AG10803 (cell line): ENCODE data around the gene TBRG4.

Experiments used
- DNase-seq: peaks from one replicate; pipeline ENCODE4 v3.0.0; 2010; ENCODE audit warnings: low read depth
- H3K4me3 ChIP-seq: 2 replicates; pipeline ENCODE4 v1.5.1; 2011; ENCODE audit warnings: mild to moderate bottlenecking, low read length, control low read depth
- TF ChIP-seq, protein P1 (sequence below): conservative IDR thresholded peaks from 2 replicates; pipeline ENCODE4 v1.5.1; 2011; ENCODE audit warnings: mild to moderate bottlenecking, low read length, control low read depth, inconsistent platforms

TBRG4 gene

DNA sequence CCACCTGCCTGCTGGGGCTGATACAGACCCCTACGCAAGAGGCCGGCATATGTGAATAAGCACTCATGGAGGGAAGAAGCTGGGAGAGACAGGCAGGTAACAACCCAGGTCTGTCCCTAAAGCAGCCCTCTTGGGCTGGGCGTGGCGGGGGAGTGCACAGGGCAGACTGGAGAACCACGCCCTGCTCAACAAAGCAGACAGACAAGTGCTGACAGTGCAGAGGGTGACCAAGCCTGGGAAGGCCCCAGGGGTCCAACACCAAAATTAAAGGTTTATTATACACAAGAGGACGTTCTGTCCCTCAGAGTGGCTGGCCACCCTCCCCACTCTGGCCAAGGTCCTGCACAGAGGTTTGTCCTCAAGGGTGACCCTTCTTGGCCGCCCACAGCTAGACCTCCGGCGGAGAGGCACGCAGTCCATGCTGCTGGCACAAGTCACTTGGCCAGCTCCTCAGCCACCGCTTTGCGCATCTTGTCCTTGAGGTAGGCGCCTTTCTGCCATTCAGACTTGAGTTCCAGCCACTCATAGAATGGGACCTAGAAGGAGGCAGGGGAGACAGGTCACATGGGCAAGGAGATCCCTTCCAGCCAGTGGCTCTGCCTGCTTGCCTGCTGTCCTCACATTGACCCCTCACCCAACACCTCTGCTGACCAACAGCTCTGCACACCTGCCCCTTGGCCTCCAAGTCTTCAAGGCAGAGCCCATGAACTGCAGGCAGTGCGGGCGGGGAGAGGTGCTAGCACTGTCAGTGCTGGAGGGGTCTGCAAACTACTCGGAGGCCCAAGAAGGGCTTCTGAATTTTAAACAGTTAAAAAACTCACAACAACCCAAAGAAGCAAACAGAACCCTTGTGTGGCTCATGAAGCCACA is 11.4 kb downstream of the TBRG4 start:
- DNase-seq = no peak
- TF ChIP-seq, protein P1, sequence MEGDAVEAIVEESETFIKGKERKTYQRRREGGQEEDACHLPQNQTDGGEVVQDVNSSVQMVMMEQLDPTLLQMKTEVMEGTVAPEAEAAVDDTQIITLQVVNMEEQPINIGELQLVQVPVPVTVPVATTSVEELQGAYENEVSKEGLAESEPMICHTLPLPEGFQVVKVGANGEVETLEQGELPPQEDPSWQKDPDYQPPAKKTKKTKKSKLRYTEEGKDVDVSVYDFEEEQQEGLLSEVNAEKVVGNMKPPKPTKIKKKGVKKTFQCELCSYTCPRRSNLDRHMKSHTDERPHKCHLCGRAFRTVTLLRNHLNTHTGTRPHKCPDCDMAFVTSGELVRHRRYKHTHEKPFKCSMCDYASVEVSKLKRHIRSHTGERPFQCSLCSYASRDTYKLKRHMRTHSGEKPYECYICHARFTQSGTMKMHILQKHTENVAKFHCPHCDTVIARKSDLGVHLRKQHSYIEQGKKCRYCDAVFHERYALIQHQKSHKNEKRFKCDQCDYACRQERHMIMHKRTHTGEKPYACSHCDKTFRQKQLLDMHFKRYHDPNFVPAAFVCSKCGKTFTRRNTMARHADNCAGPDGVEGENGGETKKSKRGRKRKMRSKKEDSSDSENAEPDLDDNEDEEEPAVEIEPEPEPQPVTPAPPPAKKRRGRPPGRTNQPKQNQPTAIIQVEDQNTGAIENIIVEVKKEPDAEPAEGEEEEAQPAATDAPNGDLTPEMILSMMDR = no peak
- H3K4me3 ChIP-seq = no peak overlapping the region

DNA sequence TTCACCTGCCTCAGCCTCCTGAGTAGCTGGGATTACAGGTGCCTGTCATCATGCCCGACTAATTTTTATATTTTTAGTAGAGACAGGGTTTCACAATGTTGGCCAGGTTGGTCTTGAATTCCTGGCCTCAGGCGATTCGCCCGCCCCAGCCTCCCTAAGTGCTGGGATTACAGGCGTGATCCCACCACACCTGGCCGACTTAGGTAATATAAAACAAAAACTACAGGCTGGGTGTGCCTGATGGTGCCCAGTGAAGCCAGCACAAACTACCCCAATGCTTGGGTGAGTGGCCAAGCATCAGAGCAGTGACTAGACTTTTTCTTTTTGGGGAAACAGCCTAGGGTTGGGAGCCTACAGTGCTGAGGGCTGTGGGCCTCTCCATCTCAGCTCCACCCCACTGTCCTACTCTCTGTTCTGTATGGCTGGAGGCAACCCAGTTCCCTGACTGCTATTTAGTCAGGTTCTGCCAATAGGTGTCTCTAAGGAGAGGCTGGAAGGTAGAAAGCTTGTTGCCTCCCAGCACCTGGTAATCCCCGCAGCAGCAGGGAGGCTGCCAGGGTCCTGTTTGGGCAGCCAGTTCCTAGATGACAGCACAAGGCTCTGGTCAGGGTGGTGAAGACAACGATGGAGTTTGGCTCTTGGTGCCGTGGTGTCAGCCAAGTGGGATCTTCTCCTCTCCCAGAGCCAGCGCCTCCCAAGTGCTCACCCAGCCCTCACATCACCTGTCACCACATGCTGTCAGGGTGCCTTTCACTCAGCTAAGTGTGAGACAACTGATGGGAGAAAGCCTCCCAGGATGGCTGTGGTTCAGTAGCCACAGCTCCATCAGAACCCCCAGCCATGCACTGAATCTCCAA is 12.3 kb downstream of the TBRG4 start:
- no peak for DNase-seq
- no peak overlapping the region for H3K4me3 ChIP-seq
- TF ChIP-seq, protein P1 = no peak

DNA sequence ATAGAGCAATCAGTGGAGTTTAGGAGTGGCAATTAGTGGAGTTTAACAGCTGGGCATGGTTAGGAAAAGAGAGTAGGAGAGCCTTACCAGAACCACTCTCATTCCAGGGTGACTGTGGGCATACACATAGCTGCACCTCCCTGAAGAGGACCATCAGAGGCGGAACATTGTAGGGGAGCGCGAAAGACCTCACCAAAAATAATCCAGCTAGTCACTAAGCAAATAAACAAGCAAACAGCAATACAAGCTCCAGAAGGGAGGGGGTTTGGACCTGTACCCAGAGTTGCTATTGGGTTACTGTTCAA is 18.6 kb downstream of the TBRG4 start:
- DNase-seq = no peak
- TF ChIP-seq, protein P1 = no peak
- H3K4me3 ChIP-seq = no peak overlapping the region

DNA sequence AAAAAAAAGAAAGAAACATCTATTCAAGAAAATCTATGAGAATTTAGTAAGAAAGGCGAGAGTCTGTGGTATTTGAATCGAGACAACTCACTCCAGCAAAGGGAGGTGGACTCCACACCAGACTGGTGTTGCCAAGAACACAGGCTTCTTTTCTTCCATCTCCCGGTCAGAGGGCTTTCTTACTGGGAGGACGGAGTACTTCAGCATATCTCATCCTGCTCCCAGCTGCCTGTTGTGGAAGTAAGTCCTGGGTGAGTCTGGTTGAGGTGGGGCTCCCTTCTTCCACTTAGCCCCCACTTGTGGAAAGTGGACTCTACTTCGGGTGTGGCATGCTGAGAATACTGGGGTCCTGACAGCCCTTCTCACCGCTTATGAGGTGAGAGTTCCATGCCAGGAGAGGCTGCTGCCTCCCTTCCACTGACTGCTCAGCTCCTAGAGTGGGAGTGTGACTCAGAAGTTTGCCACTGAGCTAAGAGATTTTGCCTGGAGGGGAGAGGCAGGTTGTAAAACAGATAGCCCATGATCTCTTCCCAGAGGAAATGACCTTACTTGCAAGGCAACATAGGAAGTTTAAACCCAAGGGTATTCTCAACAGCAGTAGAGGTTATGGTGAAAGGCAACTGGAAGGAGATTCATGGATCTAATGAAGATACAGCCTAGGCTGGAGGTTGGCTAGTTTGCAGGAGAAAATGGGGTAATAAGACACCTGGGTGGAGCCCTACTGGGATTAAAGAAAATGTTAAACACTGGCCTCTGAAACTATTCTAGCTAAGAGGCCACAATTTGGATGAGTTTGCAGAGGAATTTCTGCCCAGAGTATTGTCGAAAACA is 19.2 kb downstream of the TBRG4 start:
- no peak overlapping the region for H3K4me3 ChIP-seq
- TF ChIP-seq, protein P1 = no peak
- no peak for DNase-seq

DNA sequence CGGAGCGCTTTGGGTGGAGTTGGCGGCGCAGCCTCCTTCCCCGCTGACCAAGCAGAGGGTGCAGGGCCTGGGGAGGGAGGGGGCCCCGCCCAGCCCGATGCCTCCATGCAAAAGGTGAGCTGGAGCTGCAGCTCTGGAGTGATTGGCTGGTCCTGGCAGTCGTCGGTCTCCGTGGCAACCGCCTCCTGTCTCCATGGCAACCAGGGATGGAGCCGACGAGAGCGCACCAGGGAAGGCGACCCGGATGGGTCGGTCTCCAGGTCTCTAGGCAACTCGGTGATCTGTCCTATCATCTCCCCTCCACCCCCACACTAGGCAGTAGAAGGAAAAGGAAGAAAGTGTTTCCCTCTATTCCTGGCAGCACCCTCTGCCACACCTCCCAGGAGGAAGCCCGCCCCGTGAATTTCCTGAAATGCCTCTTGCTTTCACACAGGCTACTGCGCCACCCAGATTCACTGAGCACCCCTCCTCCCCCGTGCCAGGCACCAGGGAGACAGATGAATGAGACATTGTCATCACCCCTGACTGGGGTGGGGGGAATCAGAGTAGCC is 22.1 kb downstream of the TBRG4 start:
- TF ChIP-seq, protein P1 = no peak
- H3K4me3 ChIP-seq = peak overlapping the region; percentile 67
- peak; percentile 16 for DNase-seq

DNA sequence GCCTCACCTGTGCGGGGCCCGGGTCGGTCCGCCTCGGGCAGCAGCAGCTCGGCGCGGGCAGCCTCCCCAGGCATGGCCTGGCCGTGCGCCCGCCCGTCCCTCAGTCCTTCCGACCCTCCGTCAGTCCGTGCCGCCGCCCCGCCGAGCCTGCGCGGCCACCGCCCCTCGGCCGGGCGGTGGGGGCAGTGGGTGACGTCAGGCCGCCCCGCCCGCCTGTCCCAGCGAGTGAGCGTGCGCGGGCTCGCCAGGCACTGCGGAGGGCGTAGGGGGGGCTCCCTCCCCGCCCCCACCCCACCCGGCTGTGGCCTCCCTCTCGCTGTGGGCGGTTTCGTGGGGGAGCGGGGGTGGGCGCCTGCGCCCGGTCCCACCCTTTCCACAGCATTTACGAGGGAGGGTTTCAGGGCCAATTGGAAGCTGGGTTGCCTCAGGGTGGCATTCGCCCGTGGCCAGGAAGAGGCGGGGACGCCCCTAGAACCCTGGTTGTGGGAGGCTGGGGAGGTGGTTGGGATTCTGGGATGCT is 22.6 kb downstream of the TBRG4 start, which contains the start of gene NACAD:
TSS of gene NACAD (minus strand) at position 149 of the 520 bp plus-strand sequence. CDS start at position 74, 75 bp downstream.
- TF ChIP-seq, protein P1 = no peak
- H3K4me3 ChIP-seq = peak within 1 kb of the TSS; percentile 67
- DNase-seq = no peak
